ENCODE measurements around the gene SIX2.

GRCh38 chr2:45010702-45011012 lies 1.4 kb upstream of the SIX2 start:
- no peak for TF ChIP-seq CTCF (IDR thresholded peaks at IDR 0.05)
- no peak for TF ChIP-seq POLR2A (IDR thresholded peaks at IDR 0.05)
